Caki2 (cell line): ENCODE measurements around the gene SALL3. TPM values are rescaled to one million over a fixed set of nuclear protein-coding genes. Genes with fewer than 3 reads are reported as not detected.
"Not testable (repeated sequence)": the region's sequence is repeated elsewhere in the genome, so short reads cannot be mapped to it uniquely, and the experiment has no call there.

Source experiments
- DNase-seq: peaks from one replicate; pipeline ENCODE4 v3.0.0-alpha.2; 2015; ENCODE audit warnings: low read depth
- in situ Hi-C: cut with HindIII; loops from 2 replicates; pipeline ENCODE4 v1.10.0; 2016; ENCODE audit warnings: low sequenced_read_pairs, low pct_unique_long_range_greater_than_20kb, mixed read lengths
- total RNA-seq: library from RNA; depleted of rRNA; stranded (reverse); fragments of >200 nt; shearing (Covaris generic); gene quantifications from 2 replicates; pipeline ENCODE4 v1.2.3, GENCODE V29; 2014; ENCODE audit warnings: low replicate concordance

SALL3 gene
- total RNA-seq, 1 experiment from 2014 or later, result not detected

DNA sequence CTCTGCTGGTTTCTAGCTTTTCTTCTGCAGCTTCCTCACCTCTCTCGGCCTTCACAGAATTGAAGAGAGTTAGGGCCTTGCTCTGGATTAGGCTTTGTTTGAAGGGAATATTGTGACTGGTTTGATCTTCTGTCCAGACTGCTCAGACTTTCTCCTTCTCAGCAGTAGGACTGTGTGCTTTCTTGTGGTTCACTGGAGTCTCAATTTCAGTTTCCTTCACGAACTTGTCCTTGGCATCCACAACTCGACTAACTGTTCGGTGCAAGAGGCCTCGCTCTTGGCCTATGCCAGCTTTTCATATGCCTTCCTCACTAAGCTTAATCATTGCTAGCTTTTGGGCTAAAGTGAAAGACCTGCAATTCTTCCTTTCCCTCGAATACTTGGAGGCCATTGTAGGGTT lies 18.9 kb upstream of the SALL3 start:
- DNase-seq, result no peak
- in situ Hi-C loops, result no loop called here

DNA sequence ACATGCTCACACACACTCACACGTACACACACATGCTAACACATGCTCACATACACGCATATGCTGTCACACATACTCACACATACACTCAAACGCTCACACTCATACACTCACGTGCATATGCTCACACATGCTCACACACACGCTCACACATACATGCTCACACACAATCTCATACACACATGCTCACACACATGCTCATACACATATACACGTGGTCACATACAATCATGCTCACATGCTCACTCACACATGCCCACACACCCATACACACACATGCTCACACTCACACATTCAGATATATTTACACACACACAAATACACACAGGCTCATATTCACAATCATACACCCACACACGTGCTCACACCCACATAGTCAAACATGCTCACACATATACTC lies 17.5 kb upstream of the SALL3 start:
- DNase-seq, result no peak
- in situ Hi-C loops, result no loop called here

DNA sequence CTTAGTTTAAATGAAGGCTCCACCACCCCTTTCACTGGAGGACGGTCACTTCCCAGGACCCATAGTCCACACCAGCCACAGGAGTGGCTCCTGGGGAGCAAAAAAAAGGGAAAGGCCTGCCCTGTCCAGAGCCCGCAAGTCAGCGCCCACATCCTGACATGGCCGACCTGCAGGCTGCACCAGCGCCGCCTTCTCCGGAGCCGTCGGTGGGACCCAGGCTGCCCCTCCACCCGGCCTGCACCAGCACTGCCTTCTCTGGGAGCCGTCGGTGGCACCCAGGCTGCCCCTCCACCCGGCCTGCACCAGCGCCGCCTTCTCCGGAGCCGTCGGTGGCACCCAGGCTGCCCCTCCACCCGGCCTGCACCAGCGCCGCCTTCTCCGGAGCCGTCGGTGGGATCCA lies 14.9 kb upstream of the SALL3 start:
- DNase-seq, in situ Hi-C loops: not testable (repeated sequence)

DNA sequence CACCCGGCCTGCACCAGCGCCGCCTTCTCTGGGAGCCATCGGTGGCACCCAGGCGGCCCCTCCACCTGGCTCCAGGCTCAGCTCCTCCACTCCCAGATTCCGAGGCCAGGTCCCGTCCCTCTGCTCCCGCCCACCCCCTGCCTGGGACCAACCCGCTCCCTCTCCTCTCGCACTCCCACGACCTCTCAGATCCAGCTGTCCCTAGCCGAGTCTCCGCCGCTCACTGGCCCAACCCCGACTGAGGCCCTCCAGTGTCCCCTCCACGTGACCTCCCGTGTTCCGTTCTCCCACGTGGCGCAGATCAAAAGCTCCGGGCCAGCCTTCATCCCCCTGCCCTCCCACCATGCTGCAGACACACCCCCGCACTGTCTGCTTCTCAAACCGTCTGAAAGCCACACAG lies 14.4 kb upstream of the SALL3 start:
- in situ Hi-C loops, result no loop called here

DNA sequence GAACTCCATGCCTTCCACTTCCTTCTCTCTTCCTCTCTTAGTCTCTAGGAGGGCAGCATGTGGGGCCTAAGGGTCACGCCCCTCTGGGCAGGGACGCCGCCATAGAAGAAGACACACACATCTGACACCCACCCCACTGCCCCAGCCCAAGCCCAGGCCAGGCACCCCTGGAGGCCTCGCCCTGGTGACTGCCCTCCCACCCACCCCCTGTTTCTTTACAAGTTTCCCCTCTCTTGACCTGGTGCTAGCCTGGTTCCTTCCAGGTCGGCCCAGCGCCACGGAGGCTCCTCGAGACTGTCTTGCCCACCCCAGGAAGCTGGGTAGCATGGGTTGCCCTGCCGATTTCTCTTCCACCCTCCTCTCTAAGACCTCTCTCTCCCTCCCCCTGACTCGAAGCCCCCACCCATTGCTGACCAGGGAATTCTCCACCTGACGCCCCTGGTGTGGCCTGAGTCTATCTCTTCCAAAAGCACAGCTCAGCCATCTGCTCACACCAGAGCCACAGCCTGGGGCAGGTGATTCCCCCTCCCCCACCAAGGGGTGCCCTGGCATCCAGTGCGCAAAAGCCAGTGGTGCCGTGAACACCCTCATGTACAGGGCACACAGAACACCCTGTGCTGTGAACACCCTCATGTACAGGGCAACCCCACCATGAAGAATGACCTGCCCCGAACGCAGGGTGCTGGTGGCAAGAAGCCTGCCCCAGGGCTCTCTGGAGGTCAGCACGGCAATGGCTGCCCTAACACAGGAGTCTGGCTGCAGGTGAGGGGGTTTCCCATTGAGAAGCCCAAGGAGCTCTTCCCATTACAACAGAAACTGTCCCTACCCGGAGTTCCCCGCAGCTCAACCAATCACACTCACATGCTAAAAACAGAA lies 13.5 kb upstream of the SALL3 start:
- DNase-seq, result no peak
- in situ Hi-C loops, result no loop called here

More for the DNA sequence above, 14.4 kb upstream of the SALL3 start:
- DNase-seq, result no peak

DNA sequence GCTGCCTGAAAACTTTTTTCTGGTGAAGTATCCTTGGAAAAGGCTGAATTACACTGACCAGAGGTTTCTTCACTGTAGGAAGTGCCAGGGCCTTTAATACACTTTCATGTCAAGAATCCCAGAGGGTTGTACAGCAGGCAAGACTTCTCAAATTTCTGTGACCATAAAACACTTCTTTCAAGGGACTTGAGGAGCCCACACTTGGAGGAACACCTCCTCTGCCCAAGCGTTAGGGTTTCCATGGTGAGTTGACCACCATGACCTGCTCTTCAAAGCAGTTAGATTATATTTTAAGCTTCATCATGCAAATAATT lies 12.9 kb upstream of the SALL3 start:
- in situ Hi-C loops, result no loop called here
- DNase-seq, result no peak

DNA sequence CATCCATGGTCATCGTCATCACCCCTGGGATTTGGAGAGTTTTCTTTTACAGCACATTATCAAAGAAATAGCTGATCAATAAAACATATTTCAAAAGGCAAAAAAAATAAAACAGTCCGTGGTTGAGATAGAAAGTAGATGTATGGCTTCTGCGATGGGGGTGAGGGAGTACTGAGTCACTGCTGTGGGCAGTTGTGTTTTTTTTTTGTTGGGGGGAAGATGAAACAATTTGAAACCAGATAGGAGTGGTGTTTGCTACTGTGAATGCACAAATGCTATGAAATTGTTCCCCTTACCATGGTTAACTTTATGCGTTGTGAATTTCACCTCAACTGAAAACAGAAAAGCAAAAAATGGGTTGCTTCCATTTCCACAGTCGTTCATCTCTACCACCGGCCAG lies 11.9 kb upstream of the SALL3 start:
- in situ Hi-C loops, result no loop called here

DNA sequence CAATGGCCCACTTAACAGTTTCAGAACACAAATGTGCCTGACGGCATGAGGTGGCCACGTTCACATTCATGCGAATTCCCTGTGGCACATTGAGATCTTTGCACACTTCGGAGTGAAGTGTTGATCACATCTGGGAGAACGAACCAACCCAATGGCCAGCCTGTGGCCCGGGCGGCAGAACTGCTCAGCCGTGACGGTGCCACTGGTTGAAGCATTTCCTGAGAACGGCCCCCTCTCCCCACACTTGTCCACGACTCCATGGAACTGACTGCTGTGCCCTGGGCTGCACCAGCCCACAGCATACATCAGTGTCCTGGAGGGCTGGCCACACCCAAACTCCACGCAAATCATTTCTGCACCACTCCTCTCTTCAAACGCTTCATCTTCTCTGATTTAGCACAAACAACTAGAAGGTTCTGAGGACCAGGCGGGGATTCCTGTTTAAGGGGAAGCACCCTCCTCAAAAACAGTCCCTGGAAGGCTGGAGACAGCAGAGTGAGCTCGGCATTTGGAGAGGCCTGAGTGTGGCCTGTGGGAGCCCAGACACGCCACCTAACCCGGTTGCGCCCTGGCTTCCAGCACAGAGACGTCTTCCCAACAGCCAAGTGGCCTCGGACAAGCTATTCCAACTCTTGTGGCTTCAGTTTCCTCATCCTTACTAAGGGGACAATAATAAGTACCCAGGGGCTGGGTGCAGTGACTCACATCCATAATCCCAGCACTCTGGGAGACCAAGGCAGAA lies 9.9 kb upstream of the SALL3 start:
- DNase-seq, result no peak
- in situ Hi-C loops, result no loop called here

More for the DNA sequence above, 11.9 kb upstream of the SALL3 start:
- no peak for DNase-seq

DNA sequence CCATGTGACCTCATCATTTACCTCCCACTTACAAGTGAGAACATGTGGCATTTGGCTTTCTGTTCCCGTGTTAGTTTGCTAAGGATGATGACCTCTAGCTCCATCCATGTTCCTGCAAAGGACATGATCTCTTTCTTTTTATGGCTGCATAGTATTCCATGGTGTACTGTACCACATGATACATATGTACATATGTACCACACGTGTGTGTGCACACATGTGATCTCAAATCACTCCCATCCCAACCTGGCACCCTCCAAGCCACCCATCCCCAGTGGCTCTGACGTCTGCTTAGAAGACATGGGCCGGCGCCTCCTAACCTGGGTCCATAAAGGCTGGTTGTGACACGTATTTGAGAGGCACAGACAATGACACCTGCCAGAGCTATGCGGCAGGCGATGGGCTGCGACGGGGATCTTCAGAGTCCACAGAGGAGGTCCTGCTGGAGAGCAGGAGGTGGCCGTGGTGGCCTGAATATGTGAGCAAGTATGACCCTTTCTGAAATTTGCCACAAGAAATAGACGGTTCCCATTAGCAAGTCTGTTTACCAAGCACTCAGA lies 8.8 kb upstream of the SALL3 start:
- in situ Hi-C loops, result no loop called here

DNA sequence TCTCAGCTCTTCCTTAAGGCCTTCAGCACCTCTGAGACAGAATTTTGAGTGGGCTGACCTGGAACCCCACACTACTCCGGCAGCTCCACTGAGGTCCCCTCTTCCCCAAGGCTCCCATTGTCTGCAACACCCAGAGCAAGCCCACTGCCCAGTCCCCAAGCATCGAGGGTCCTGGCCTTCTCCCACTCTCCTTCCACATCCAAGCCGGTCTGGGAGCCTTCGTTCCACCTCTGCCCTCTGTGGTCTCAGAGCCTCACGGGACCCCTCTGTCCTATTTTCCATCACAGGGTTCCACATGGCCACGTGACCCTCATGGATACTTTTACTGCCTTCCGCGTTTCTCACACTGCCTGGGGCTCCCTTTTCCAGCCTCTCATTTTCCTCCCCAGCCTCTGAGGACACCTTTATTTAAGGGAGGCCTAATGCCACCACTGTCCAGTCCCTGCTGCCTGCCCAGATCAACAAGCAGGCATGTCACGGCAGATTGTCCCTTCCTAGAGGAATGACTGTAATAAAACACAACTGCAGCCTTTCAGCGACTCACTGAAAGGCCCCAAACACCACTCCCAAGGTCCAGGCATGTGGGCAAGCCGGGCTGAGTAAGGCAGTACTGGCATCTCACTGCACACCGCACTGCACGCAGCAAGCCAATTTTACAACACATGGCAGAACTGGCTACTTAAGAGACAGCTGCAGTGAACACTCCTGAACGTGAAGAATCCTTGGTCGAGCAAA lies 7.9 kb upstream of the SALL3 start:
- in situ Hi-C loops, result no loop called here
- no peak for DNase-seq

More for the DNA sequence above, 8.8 kb upstream of the SALL3 start:
- no peak for DNase-seq

DNA sequence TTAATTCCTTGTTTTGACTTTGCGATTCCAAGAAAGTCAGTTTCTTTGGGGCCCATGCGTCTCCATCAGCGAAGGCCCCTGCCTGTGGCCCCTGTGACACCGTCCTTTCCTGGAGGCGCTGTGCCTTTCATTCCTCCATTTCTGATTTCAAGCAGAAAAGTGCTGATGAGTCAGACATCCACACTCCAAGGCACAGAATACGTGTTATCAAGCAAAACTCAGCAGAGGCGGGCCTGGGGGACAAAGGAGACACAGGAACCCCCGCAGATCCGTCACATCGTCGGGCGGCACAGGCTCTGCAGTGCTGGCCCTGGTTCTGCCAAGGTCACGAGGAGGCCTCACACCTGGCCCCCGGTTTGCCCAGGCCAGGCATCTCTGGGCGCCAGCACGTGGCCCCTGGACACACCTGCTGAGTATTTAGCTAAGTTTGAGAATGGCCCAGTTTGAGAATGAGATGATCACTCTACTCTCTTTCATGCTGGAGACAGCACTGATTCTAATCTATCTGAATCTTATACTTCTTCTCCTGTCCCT lies 7.2 kb upstream of the SALL3 start:
- in situ Hi-C loops, result no loop called here
- DNase-seq, result no peak

DNA sequence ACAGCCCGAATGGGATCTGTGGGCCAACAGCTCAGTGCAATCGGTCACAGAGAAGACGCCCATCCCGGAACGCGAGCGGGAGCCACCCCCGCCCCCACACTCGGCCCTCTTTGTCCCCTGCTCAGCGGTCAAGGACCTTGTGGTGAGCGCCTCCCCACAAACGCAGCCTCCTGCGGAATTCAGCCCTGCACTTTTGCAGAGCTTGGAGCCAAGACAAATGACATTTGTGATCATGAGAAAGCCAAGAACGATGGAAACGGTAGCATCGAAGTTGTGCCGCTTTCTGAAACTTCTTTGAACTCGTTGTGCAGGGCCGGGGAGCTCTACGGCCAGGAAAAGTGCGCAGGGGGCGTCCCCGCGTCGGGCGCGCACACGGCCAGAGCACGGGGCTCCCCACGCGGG lies 6.7 kb upstream of the SALL3 start:
- DNase-seq, result no peak
- in situ Hi-C loops, result no loop called here

DNA sequence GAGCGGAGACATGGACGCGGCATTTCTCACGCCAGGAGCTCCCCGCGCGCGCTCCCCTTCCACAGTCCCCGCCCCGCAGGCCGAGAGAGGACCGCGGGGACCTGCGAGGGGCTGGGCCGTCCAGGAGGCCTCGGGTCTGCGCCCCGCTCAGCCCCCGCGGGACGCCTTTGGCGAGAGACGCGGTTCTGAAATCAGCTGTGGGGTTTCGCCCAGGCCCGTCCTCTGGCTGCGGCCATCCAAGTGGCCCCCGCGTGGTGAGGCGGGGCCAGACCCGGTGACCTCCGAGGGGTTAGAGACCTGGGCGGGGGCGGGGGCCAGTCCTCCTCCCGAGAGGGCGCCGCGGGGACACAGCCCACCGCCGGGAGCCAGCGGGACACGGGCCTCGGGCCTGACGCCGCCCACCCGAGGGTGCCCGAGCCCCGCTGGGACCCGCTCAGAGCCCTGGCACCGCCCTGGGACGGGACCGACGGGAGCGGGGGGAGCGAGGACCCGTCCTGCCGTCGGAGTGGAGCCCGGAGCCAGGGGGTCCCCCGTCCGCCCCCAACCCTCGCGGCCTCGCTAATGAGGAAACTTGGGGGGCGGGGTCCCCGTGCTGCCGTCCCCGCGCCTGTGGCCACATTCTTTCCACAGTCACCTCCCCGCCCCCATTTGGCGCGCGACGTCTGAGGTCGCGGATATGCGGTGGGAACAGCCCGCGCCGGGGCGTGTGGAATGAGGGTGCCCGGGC lies 6.1 kb upstream of the SALL3 start:
- in situ Hi-C loops, result no loop called here

DNA sequence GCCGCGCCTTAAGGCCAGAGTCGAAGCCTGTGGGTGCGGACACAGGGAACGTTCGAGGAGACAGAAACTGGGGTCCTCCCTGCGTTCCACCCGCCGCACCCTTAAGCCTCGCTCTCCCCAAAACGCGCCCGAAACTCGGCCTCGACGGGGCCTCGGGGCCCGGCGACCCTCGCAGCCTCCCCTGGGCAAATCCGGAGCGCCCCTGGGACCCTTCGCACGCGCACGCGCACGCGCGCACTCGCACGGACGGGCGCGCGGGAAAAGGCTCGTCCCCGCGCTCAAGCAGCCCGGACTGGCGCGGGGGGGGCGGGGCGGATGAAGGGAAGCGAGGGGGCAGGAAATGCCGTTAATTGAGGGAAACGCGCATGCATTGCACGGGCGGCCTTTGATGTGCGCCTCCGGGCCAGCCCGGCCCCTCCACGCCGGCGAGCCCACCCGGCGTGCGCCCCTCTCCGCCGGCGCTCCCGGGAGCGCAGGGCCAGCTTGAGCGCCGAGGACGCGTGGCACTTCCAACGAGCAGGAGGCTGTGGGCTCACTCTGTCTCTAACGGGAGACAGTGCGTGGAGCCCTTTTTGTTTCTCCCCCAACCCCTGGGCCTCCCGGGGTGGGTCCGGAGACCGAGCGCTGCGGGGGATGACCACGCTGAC lies 5.4 kb upstream of the SALL3 start:
- in situ Hi-C loops, result no loop called here

More for the DNA sequence above, 6.1 kb upstream of the SALL3 start:
- DNase-seq, result no peak

DNA sequence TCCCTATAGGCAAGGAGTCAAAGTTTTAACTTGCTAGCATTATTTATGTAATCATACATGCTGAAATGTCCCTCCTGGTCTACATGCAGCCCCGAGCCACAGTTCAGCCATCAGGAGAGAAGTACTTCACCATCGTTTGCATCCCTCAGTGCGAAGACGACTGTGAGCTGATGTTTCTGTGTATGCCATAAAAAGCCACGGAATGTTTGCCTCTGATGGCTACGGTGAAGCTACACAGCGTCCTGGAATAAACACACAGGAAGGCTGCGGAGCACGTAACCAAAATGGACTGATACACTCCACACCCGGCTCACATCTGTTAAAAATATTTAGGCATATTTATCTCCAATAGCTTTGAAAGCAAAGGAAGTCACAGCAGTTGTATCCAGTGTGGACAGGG lies 4.3 kb upstream of the SALL3 start:
- DNase-seq, result no peak
- in situ Hi-C loops, result no loop called here

More for the DNA sequence above, 5.4 kb upstream of the SALL3 start:
- DNase-seq, result no peak

DNA sequence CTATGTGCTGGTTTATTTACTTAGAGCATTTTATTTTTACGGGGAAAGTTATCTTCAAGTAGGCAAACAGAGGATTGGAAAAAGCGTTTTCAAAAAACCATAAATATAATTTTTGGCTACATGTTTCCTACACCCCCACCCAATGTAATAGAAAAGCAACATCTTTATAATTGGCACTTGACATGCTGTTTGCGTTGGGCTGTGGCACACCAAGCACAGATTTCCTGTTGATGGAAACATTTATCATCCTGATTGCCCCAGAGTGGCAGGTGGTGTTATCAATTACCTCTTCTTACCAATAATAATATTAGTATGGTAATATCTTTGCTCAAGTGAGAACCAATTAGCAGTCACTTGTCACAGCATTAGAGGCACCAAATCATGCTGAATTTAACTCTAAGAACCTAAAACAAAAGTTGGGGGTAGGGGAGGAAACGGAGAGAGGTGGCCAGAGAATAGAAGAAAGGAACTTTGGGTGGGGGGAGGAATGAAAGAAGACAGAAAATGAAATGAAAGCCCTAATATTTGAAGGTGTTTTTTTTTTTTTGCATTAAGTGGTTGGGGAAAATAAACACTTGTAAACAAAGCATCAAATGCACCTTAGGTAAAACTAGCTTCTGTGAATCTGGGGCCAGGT lies 3.8 kb upstream of the SALL3 start:
- in situ Hi-C loops, result no loop called here
- DNase-seq, result no peak
